Activated gamma-delta T cell treated with Interleukin-2 at 50 U/mL for 16 hours (primary cell): Measurements from ENCODE around the gene PBX4.

ENCODE experiments used
- DNase-seq: peaks from one replicate; pipeline ENCODE4 v3.0.0-alpha.2; 2020

Gene PBX4

GRCh38 chr19:19552798-19553197 is 65.7 kb downstream of the PBX4 start:
- peak; percentile 27 for DNase-seq

GRCh38 chr19:19551853-19552192 is 66.7 kb downstream of the PBX4 start:
- no peak for DNase-seq

- no peak for DNase-seq
Observed at GRCh38 chr19:19550972-19551852, 67.3 kb downstream of the PBX4 start.

DNA sequence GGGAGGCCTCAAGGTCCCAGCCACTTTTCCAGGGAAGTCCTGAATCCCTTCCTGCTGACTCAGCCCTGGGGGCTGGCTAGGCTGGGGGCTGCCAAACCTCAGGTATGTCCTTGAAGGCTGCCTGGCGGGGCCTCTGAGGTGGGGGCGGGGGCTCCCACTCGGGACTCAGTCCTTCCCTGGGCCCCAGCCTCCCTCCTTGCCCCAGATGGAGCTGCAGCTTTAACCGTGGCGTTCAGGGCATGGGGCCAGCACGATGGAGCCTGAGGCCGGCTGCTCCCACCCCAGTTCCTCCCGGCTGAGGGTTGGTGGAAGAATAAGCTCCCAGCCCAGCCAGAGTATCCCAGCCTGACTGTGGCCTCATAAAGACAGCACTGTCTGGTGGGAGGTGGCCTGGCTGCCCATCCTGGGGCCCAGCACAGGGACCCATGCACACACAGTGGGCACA is 68.0 kb downstream of the PBX4 start:
- DNase-seq: no peak

- no peak for DNase-seq
Observed at GRCh38 chr19:19549804-19550464, 68.6 kb downstream of the PBX4 start.

- no peak for DNase-seq
Observed at GRCh38 chr19:19548915-19549759, 69.3 kb downstream of the PBX4 start.

DNA sequence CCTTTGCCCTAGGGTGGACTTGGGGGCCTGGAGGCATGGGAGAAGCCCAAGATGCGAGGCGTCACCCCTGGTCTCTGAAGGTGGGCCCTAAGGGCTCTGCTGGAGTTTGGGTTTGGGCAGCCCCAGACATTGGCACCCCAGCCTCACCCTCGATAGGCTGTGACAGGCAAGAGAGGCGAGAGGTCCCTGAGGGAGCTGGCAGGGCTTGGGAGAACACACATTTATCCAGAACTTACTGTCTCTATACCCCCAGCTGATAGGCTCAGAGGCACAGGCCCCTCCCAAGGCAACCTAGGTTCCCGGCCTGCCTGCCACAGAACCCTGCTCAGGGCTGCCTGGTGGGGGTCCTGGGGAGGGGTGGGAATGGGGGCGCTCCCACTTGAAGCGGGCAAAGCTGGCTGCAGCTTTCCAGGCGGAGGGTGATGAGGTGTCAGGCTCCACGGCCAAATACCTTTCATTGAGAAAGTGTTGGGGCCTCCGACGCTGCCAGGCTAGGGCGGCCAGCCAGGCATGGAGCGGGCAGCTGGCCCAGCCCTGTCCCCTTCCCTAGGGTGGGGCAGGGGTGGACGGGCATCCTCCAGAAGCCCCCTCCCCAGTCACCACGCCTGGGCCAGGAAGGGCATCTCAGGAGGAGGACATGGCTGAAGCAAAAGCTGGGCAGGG is 70.7 kb downstream of the PBX4 start:
- DNase-seq: no peak

GRCh38 chr19:19546751-19547162 is 71.7 kb downstream of the PBX4 start:
- DNase-seq: no peak

GRCh38 chr19:19545707-19546106 is 72.8 kb downstream of the PBX4 start:
- no peak for DNase-seq

DNA sequence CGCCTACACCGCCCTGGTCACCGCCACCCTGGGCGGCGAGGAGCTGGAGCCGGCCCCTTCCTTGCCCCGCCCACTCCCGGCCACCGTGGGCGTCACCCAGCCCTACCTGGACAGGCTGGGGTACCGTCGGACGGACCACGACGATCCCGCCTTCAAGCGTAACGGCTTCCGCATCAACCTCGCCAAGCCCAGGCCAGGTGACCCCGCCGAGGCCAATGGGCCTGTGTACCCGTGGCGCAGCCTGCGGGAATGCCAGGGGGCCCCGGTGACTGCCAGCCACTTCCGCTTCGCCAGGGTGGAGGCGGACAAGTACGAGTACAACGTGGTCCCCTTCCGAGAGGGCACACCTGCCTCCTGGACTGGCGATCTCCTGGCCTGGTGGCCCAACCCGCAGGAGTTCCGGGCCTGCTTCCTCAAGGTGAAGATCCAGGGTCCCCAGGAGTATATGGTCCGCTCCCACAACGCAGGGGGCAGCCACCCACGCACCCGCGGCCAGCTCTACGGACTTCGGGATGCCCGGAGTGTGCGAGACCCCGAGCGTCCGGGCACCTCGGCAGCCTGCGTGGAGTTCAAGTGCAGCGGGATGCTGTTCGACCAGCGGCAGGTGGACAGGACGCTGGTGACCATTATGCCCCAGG is 73.4 kb downstream of the PBX4 start:
- no peak for DNase-seq

DNA sequence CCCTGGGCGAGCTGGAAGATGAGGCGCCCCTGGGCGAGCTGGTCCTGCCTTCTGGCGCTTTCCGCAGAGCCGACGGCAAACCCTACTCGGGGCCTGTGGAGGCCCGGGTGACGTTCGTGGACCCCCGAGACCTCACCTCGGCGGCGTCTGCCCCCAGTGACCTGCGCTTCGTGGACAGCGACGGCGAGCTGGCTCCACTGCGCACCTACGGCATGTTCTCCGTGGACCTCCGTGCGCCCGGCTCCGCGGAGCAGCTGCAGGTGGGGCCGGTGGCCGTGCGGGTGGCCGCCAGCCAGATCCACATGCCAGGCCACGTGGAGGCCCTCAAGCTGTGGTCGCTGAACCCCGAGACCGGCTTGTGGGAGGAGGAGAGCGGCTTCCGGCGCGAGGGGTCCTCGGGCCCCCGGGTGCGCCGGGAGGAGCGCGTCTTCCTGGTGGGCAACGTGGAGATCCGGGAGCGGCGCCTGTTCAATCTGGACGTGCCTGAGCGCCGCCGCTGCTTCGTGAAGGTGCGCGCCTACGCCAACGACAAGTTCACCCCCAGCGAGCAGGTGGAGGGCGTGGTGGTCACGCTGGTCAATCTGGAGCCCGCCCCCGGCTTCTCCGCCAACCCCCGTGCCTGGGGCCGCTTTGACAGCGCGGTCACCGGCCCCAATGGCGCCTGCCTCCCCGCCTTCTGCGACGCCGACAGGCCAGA is 74.1 kb downstream of the PBX4 start:
- DNase-seq: no peak

- no peak for DNase-seq
Observed at GRCh38 chr19:19543640-19544039, 74.8 kb downstream of the PBX4 start.

GRCh38 chr19:19543101-19543500 is 75.4 kb downstream of the PBX4 start:
- DNase-seq: no peak

GRCh38 chr19:19542507-19542906 is 76.0 kb downstream of the PBX4 start:
- DNase-seq: no peak

DNA sequence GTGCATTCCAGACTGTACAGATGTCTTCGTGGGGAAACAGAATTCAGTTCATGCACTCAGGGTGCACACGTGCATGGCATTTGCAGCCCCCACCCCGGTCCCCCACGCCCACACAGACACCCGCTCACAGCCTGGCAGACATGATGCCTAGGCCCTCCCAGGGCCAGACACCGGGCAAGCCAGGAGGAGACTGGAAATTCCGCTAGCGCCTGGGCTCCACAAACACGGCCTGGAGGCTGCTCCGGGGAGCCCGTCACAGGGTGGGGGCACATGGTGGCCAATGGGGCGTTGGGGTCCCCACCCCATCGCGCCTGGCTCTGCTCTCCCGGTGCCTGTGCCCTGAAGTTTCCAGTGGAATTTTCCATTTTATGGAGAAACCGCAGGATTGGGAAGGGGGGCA is 76.9 kb downstream of the PBX4 start:
- DNase-seq: no peak

DNA sequence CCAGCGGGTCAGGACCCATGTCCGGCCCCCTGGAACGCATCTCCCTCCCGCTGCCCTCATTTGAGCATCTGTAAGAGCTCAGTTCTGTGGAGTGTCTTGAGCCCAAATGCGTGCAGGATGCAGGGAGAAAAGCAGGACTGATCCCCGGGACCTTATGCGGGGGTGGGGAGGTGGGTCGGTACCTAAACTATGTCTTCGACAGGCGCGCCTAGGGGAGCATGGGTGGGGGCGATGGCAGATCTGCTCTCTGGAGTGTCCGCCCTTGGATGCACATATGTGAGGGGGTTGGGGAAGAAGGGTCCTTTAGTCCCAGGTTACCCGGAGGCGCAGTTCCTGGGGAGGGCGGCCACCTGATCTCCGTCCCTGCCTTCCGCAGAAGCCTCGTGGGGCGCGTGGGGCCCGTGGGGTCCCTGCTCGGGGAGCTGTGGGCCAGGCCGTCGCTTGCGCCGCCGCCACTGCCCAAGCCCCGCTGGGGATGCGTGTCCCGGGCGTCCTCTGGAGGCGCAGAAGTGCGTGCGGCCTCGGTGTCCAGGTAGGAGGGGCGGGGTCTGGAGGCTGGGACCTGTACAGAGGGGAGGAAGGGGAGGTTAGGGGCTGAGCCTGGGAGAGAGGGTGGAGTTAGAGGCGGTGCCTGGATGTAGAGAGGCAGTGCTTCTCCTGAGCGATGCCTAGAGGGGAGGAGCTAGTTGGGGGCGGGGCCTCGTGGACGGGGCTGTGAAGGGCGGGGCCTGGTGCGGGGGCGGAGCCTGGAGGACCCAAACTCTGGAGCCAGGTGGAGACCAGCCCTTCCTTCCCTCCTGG is 77.6 kb downstream of the PBX4 start:
- peak; percentile 64 for DNase-seq

GRCh38 chr19:19540064-19540714 is 78.3 kb downstream of the PBX4 start:
- peak; percentile 41 for DNase-seq

DNA sequence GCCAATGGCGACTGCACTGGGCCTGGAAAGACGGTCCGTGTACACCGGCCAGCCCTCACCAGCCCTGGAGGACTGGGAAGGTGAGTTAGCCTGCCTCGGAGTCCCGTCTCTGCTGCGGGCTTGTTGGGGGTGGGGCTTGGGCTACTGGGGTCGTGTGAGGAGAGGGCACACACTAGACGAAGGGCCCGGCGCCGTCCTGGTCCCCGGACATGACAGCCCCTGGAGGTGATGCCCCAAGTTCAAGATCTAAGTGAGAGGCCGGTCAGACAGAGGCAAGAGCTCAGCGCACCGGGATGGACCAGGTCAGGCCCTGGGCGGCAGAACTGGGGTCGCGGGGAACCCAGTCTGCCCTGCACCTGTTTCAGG is 78.8 kb downstream of the PBX4 start:
- DNase-seq: no peak

DNA sequence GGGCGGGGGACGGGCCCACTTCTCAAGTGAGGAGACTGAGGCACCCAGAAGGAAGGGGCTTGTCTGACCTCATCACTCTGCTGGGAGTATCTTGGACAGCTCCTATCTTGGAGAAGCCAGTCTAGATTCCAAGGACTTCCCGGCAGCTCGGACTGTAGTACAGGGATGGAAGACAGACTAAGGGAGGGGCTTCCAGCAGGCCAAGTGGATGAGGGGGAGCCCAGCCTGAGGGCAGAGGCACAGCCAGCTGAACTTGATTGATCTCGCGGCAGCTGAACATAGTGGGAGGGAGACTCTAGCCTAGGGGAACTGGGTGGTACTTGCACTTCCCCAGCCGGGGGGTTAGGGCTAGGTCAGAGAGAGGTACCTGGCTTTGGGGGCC is 79.7 kb downstream of the PBX4 start:
- no peak for DNase-seq

- DNase-seq: peak; percentile 26
Observed at GRCh38 chr19:19538061-19538784, 80.3 kb downstream of the PBX4 start, which contains the start of gene CILP2. CILP2 (plus strand) TSS chr19:19538265; CDS start chr19:19538350, 85 bp downstream.
